Activated naive CD4-positive, alpha-beta T cell treated with anti-CD3 and anti-CD28 coated beads, Interleukin-2, amount 50 U/mL, for 16 hours (primary cell): Measurements from ENCODE around the gene TEX11.
"Not testable (repeated sequence)": the region's sequence is repeated elsewhere in the genome, so short reads cannot be mapped to it uniquely, and the experiment has no call there.

Experiments used
- DNase-seq: peaks from one replicate; pipeline ENCODE4 v3.0.0-alpha.2; 2020

Gene TEX11

DNA sequence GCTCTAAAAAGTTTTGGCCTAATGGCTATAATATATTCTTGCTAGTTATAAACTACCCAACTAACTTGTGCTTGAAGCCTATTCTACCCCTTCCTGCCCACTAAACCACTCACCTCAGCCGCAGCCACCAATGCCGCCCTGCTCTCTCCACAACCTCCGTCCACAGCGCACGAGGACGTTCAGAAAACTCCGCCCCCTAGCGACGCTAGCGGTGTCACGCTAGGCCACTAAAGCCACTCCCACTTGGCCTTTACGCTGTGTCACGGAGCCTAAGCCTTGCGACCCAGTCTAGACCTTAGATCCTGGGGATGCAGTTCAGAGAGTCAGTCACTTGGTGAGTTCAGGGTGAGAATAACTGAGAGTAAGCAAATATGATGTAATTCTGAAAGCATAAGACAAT is at the start of gene TEX11:
Gene TEX11, minus strand, starts transcription at position 171 of the 400 bp plus-strand sequence. CDS start 922 bp downstream, outside the sequence.
- no peak for DNase-seq

DNA sequence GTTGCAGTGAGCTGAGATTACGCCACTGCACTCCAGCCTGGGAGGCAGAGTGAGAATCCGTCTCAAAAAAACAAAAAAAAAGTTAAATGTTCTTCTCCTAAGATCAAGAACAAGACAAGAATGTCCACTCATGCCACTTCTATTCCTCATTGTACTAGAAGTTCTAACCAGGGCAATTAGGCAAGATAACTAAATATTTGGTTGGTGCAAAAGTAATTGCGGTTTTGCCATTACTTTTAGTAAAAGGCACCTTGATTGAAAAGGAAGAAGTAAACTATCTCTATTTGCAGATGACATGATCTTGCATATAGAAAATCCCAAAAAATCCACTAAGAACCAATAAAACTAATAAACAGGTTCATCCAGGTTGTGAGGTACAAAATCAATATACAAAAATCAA is 46.4 kb upstream of the TEX11 start:
- no peak for DNase-seq

DNA sequence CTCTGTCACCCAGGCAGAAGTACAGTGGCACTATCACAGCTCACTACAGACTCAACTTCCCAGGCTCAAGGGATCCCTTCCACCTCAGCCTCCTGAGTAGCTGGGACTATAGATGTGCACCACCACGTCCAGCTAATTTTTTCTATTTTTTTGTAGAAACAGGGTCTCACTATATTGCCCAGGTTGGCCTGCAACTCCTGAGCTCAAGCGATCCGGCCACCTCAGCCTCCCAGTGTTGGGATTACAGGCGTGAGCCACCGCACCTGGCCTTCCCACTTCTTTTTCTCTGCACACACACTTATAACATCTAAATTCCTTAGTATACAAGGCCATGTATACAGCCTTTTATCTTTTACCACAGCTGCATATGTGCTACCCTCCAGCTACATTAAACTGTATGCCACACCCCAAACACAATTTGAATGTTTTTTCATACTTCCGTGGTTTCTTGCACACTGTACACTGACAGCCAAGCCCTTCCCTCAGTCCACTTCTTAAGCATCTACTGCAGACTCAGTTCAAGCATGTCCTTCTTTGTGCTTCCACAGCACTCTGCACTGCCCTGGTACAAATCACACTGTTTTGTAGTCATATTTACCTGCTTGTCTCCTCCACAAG is 15.9 kb upstream of the TEX11 start:
- DNase-seq, result no peak

DNA sequence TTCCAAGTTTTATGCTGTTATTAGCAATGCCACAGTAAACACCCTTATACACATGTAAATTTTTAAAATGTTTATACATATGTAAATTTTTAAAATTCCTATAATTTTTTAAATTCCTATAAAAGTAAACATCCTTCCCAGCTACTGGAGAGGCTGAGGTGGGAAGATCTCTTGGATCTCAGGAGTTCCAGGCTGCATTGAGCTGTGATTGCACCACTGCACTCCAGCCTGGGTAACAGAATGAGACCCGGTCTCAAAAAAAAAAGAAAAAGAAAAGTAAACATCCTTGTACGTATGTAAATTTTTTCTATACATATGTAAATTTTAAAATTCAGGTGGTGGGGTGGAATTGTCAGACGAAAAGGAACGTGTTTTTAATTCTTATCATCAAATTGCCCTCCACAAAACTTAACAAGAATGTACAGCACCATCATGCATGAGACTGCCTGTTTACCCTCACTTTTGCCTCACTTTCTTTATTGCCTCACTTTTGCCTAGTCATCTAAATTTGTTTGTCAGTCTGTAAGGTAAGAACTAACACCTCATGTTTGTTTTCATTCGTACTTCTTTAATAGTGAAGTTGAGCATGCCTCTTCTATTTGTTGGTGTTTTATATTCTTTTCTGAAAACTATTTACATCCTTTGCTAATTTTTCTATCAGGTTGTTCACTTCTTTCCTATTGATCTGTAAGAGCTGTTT is 14.4 kb upstream of the TEX11 start:
- no peak for DNase-seq

DNA sequence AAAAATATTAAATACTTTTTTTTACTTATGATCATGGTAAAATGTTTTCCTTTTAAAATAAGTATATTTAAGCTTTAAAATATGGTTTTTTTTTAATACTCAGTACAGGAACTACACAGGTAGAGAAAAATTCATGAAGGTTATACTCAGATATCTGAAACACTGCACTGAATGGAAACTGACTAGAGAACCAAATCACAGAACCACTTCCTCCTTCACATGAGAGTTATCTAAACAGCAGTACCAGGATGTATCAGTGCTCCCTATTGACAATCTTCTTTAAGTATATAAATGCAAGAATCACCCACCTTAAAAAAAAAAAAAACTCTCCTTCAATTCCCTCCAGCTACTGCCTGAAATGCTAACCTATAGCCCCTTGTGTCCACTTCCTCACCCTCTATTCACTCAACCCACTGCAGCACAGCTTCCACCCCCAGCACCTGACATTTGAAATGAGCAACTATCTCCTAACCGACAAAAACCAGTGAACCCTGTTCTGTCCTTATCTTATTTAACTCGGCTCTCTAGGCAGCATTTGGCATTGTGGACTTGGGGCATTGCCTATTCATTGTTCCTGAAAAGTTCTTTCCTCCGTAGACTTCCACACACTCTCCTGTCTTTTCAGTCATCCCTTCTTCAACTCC is 13.3 kb upstream of the TEX11 start:
- DNase-seq, result no peak

DNA sequence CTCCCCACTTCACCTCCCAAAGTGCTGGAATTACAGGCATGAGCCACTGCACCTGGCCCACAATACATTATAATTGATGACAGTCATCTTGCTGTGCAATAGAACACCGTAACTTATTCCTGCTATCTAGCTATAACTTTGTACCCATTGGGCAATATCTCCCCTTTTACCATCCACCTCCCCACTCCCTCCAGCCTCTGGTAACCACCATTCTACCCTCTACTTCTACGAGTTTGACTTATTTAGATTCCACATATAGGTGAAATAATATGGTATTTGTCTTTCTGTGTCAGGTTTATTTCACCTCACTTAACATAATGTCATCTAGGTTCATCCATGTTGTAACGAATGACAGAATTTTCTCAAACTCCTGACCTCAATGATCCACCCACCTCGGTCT is 8.2 kb upstream of the TEX11 start:
- DNase-seq, result no peak

DNA sequence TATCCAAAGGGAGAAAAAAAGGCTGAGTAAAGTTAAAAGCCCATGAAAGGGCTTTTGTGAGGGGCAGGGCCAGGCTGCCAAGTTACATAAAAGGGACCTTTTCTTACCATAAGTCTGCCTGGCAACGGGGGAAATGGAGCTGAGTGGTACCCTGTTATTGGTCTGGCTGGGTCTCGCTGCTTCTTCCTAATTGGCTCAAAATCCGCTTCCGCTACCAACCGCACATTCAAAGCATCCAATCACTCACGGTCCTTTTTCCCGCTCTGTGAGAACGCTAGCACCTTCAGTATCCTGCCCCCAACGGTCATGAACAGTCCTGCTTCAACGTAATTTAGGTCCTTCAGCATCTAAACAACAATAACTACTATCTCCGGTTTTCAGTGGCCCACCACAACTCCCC is 611 bp downstream of the TEX11 start:
- DNase-seq, result no peak

DNA sequence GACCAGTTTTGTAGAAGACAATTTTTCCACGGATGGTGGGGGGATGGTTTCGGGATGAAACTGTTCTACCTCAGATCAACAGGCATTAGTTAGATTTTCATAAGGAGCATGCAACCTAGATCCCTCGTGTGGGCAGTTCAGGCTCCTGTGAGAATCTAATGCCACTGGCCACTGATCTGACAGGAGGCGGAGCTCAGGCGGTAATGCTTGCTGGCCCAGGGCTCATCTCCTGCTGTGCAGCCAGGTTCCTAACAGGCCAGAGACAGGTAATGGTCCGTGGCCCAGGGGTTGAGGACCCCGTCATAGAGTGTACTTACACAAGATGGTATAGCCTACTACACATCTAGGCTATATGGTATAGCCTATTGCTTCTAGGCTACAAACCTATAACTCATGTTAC is 7.0 kb downstream of the TEX11 start:
- DNase-seq, result no peak

DNA sequence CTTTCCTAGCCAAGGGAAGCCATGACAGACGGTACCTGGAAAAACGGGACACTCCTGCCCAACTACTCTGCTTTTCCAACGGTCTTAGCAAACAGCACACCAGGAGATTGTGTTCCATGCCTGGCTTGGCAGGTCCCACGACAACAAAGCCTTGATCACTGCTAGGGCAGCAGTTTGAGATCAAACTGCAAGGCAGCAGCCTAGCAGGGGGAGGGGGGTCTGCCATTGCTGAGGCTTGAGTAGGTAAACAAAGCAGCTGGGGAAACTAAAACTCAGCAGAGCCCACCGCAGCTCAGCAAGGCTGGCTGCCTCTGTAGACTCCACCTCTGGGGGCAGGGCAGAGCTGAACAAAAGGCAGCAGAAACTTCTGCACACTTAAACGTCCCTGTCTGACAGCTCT is 18.1 kb downstream of the TEX11 start:
- not testable (repeated sequence) for DNase-seq

DNA sequence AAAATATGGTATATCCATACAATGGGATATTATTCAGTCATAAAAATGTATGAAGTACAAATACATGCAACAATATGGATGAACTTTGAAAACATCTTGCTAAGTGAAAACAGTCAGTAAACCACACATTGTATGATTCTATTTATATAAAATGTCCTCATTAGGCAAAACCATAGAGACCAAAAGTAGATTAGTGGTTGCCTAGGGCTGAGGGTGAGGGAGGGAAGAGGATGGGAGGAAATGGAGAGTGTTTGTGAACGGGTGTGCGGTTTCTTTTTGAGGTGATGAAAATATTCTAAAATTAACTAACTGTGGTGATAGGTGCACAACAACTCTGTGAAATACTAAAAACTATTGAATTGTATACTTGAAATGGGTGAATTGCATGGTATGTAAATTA is 29.6 kb downstream of the TEX11 start:
- no peak for DNase-seq

DNA sequence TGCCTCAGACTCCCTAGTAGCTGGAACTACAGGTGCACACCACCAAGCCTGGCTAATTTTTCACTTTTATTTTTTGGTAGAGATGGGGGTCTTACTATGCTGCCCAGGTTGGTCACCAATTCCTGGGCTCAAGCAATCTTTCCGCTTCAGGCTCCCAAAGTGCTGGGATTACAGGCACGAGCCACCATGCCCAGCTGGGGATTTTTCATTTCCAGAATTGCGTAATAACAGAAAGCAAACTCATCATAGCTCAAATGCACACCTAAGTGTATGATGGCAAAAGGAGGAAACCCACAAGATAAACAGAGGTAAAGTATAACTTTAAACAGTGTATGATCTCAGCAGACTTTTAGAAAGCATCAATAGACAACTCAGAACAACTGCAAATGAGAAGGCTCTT is 56.2 kb downstream of the TEX11 start:
- no peak for DNase-seq

DNA sequence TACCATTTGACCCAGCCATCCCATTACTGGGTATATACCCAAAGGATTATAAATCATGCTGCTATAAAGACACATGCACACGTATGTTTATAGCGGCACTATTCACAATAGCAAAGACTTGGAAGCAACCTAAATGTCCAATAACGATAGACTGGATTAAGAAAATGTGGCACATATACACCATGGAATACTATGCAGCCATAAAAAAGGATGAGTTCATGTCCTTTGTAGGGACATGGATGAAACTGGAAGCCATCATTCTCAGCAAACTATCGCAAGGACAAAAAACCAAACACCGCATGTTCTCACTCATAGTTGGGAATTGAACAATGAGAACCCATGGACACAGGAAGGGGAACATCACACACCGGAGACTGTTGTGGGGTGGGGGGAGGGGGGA is 64.4 kb downstream of the TEX11 start:
- not testable (repeated sequence) for DNase-seq

DNA sequence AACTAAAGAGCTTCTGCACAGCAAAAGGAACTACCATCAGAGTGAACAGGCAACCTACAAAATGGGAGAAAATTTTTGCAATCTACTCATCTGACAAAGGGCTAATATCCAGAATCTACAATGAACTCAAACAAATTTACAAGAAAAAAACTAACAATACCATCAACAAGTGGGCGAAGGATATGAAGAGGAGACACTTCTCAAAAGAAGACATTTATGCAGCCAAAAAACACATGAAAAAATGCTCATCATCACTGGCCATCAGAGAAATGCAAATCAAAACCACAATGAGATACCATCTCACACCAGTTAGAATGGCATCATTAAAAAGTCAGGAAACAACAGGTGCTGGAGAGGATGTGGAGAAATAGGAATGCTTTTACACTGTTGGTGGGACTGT is 64.9 kb downstream of the TEX11 start:
- DNase-seq, result not testable (repeated sequence)

DNA sequence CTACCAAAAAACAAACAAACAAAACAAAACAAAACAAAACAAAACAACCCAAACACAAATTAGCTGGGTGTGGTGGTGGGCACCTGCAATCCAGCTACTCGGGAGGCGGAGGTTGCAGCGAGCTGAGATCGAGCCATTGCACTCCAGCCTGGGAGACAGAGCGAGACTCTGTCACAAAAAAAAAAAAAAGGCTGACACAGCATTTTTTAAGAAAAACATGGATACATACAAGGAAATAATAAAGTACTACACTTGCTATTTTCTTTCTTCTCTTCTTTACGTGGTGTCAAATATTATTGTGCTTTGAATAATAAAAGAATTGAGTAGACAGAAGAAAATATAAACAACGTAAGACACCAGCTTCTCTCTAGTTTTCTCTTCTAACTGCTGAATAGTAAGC is 73.9 kb downstream of the TEX11 start:
- no peak for DNase-seq

DNA sequence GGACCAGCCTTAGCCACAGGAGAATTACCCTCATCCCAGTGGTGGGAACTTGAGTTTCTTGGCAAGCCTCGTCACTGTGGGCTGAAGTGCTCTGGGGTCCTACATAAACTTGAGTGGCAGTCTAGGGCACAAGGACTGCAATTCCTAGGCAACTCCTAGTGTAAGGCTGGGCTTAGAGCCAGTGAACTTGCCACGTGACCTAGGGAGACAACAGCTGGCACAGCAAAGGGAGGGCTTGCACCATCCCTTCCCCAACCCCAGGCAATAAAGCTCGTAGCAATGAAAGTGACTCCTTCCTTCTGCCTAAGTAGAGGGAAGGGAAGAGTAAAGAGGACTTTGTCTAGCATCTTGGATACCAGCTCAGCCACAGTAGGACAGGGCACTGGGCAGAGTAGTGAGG is 81.8 kb downstream of the TEX11 start:
- no peak for DNase-seq

DNA sequence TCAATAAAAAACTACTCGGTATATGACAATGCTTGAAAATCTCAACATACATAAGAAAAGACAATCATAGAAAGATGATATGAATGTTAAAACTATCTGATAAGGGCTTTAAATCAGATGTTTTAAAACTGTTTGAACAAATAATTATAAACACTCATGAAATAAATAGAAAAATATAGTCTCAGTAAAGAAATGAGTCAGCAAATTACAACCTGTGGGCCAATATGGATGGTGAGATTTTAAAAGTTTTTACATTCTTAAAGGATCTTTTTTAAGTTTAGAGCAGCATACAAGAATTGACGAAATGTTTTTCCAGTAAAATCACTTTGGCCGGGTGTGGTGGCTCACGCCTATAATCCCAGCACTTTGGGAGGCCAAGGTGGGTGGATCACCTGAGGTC is 83.1 kb downstream of the TEX11 start:
- DNase-seq, result no peak

DNA sequence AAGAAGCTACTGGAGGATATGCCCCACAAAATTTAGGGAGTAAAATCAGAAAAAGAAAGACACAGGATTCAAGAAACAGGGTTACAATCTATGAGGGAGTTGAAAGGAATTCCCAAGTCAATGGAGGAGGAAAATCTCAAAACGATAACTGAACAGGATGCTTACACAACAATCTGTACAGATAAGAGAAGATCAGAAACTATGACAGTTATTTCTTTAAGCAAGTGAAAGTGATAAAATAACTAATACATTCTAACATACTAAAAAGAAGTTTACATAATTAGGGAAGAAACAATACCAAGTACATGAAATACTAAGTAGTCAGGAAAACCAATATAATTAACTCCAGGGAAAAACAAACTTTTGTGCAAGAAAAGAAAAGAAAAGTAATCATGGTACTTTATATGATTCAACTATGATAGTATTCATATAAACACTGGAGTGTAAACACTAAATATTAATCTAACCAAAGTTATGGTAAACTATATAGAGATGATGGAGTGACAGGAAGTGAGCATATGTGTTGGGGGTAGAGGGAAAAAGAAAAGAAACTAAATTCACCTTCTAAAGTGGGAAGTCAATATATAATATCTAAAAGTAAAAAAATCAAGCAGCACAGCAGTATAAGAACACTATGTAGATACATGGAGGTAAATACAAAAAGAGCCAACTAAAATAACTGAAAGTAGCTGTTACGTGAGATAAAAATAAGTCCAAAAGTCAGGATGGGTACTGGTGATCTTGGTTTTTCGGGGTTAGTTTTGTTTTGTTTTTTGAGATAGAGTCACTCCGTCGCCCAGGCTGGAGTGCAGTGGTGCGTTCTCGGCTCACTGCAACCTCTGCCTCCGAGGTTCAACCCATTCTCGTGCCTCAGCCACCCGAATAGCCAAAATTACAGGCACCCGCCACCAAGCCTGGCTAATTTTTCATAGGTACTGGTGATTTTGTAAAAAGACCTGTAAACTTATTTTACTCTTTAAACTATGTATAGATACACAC is 99.3 kb downstream of the TEX11 start:
- DNase-seq, result no peak

DNA sequence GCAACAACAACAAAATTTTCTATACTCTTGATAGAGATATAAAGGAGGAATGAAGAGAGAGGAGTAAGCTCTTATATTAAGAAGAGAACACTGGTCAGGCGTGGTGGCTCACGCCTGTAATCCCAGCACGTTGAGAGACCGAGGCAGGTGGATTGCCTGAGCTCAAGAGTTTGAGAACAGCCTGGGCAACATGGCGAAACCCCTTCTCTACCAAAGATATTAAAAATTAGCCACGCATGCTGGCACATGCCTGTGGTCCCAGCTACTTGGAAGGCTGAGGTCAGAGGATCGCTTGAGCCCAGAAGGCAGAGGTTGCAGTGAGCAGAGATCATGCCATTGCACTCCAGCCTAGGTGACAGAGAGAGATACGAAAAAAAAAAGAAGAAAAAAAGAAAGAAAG is 102.4 kb downstream of the TEX11 start:
- DNase-seq, result no peak

DNA sequence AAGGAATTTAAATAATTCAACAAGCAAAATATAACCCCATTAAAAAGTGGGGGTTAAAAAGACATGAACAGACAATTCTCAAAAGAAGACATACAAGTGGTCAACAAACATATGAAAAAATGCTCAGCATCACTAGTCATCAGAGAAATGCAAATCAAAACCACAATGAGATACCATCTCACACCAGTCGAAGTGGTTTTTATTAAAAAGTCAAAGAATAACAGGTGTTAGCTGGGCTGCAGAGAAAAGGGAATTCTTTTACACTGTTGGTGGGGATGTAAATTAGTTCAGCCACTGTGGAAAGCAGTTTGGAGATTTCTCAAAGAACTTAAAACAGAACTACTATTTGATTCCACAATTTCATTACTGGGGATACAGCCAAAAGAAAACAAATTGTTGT is 111.8 kb downstream of the TEX11 start:
- not testable (repeated sequence) for DNase-seq

DNA sequence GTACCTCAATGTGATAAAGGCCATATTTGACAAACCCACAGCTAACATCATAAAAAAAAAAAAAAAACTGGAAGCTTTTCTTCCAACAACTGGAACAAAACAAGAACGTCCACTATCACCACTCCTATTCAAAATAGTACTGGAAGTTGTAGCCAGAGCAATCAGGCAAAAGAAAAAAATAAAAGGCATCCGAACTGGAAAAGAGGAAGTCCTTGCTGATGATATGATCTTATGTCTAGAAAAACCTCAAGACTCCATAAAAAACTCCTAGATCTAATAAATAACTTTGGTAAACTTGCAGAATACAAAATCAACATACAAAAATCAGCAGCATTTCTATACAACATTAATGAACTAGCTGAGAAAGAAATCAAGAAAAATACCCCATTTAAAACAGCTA is 134.3 kb downstream of the TEX11 start:
- DNase-seq, result no peak

DNA sequence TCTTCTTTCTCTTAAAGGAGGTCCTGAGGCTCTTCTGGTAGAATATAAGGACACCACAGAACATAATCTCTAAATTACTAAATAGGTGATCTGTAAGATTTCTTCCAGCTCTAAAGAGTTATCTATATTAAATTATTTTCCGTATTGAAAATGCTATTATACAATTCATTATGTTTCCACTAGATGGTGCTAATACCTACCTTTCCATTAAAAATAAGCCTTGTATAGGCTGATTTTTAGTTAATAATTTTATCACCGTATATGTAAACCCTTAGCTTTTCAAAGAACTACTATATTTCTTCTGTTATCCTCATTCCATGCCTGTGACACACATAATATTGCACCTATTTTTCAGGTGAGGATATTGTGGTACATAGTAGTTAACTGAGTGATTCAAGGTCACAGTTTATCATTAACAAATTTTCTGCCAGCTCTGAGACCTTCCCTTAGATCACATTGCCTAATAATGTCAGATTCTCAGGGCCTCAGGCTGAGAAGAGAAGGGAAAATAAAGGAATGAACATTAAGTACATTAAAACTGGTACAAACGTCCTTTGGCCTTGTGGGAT is 138.8 kb downstream of the TEX11 start:
- DNase-seq, result no peak

DNA sequence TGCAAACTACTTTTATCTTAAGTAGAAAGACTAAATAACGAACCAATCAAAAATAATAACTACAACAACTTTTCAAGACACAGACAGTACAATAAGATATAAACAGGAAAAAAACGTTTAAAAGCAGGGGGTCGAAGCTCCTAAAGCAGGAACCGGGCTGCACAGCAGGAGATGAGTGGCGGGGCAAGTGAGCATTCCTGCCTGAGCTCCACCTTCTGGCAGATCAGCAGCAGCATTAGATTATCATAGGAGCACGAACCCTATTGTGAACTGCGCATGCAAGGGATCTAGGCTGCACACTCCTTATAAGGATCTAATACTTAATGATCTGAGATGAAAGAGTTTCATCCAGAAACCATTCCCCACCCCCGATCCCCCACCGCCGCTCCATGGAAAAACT is 146.2 kb downstream of the TEX11 start:
- no peak for DNase-seq

DNA sequence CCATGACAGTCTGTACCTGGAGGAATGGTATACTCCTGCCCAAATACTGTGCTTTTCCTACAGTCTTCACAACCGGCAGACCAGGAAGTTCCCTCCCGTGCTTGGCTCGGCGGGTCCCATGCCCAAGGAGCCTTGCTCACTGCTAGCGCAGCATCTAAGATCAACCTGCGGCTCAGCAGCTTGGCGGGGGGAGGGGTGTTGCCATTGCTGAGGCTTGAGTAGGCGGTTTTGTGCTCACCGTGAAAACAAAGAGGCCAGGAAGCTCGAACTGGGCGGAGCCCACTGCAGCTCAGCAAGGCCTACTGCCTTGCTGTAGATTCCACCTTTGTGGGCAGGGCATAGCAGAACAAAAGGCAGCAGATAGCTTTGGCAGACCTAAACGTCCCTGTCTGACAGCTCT is 152.7 kb downstream of the TEX11 start:
- peak; percentile 60 for DNase-seq
